Measurements from ENCODE around the gene NKAIN2.
"Not testable (repeated sequence)": the region's sequence is repeated elsewhere in the genome, so short reads cannot be mapped to it uniquely, and the experiment has no call there.

NKAIN2 gene

DNA sequence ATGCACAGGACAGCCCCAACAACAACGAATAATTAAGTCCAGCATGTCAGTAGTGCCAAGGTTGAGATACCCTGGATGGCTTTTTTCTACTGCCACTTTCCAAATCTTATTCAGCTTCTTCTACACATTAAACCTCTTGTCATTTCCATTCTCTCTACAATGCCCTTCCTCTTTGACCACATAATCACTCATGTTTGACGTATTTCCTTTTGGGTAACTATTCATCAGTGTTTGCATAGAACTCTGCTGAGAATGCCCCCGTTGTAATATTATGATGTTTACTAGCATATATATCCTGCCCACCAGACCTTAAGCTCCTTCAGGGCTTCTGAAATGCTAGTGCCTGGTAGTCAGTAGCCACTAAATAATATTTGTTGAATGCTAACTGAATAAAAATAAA is 643.3 kb downstream of the NKAIN2 start:
- Histone ChIP-seq H3K4me1 (ENCODE audit: control insufficient read depth, insufficient read depth, low read length) (no peaks in the 10 kb centered on the region), H3K36me3 (ENCODE audit: control insufficient read depth, insufficient read depth, low read length) (no peaks in the 10 kb centered on the region), H3K9me3 (ENCODE audit: control insufficient read depth, low read length) (no peaks in the 10 kb centered on the region), H3K27me3 (ENCODE audit: control insufficient read depth, insufficient read depth, low read length, poor library complexity, severe bottlenecking) (no peaks in the 10 kb centered on the region), H3K27ac (ENCODE audit: insufficient read depth, low read depth, low read length, poor library complexity, severe bottlenecking) (no peak overlapping the region), H3K4me3 (ENCODE audit: insufficient read depth, low read depth, low read length) (no peak overlapping the region)
- 71 to 79% methylated on average over 2 of the region's 3 CpGs for WGBS, 2 experiments

DNA sequence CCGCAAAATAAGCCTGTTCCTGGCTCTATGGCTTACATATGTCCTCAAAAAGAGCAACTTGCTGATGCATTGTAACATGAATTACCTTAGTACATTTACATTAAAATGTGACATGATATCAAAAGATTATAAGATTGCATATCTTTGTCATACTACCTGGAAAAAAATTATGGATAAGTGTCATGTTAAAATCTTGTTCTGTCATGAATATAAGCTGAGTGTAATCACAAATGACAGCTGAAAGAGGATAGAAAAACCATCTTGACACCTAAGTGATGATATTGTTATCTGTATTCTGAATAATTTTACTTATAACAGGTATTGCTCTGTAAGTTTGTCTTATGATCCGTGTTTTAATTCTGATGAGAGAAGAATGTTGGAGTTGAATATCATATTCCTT is 655.6 kb downstream of the NKAIN2 start:
- Histone ChIP-seq H3K4me3 (ENCODE audit: insufficient read depth, low read depth, low read length) (no peak overlapping the region), H3K4me1 (ENCODE audit: control insufficient read depth, insufficient read depth, low read length) (no peaks in the 10 kb centered on the region), H3K27ac (ENCODE audit: insufficient read depth, low read depth, low read length, poor library complexity, severe bottlenecking) (no peak overlapping the region), H3K27me3 (ENCODE audit: control insufficient read depth, insufficient read depth, low read length, poor library complexity, severe bottlenecking) (no peaks in the 10 kb centered on the region), H3K36me3 (ENCODE audit: control insufficient read depth, insufficient read depth, low read length) (no peaks in the 10 kb centered on the region), H3K9me3 (ENCODE audit: control insufficient read depth, low read length) (no peaks in the 10 kb centered on the region)
- 82 to 89% methylated on average over 1 of the region's 2 CpGs for WGBS, 2 experiments

DNA sequence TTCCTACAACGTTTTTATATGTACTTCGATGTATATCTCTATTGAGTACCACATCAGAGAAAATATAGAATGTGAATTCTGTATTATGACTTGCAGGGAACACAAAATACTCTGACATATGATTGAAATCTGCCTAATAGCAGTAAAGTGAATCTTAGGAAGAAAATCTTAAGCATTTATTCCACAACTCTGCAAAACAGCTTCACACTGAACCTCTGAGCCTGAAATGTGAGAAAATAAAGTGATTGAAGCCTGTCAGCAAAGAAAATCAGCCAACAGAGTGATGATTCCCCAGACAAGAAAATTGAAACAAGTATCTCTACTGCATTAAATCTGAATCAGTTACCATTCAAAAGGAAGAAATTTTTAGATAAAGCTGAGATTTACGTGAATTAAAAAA is 659.1 kb downstream of the NKAIN2 start:
- no peaks in the 10 kb centered on the region for H3K36me3 ChIP-seq (ENCODE audit: control insufficient read depth, insufficient read depth, low read length)
- no CpG with 5 or more reads among the region's 3 CpGs for WGBS, 2 experiments
- no peak overlapping the region for H3K27ac ChIP-seq (ENCODE audit: insufficient read depth, low read depth, low read length, poor library complexity, severe bottlenecking)
- H3K4me3 ChIP-seq (ENCODE audit: insufficient read depth, low read depth, low read length) = no peak overlapping the region
- H3K4me1 ChIP-seq (ENCODE audit: control insufficient read depth, insufficient read depth, low read length) = no peaks in the 10 kb centered on the region
- no peaks in the 10 kb centered on the region for H3K9me3 ChIP-seq (ENCODE audit: control insufficient read depth, low read length)
- H3K27me3 ChIP-seq (ENCODE audit: control insufficient read depth, insufficient read depth, low read length, poor library complexity, severe bottlenecking) = no peaks in the 10 kb centered on the region

DNA sequence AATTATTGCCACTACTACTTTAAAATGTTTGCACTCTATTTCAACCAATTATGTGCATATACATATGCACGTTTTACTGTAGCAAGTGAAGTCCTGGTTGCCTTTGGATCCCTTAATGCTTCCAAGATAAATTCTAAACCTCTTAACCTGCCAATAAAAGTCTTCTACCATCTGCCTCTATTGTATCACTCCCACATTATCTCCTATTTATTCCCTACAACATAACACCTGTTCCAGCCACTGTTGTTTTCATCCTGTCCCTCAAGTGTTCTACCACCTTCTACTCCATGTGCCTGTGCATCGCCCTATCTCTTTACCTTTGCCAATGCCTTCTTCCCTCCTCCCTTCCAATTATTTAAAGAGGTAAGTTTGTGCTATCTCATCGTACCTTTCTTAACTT is 659.6 kb downstream of the NKAIN2 start:
- Histone ChIP-seq H3K27me3 (ENCODE audit: control insufficient read depth, insufficient read depth, low read length, poor library complexity, severe bottlenecking) (no peaks in the 10 kb centered on the region), H3K4me1 (ENCODE audit: control insufficient read depth, insufficient read depth, low read length) (no peaks in the 10 kb centered on the region), H3K36me3 (ENCODE audit: control insufficient read depth, insufficient read depth, low read length) (no peaks in the 10 kb centered on the region), H3K4me3 (ENCODE audit: insufficient read depth, low read depth, low read length) (no peak overlapping the region), H3K27ac (ENCODE audit: insufficient read depth, low read depth, low read length, poor library complexity, severe bottlenecking) (no peak overlapping the region), H3K9me3 (ENCODE audit: control insufficient read depth, low read length) (no peaks in the 10 kb centered on the region)
- 94 to 96% methylated on average over 3 of the region's 3 CpGs for WGBS, 2 experiments

DNA sequence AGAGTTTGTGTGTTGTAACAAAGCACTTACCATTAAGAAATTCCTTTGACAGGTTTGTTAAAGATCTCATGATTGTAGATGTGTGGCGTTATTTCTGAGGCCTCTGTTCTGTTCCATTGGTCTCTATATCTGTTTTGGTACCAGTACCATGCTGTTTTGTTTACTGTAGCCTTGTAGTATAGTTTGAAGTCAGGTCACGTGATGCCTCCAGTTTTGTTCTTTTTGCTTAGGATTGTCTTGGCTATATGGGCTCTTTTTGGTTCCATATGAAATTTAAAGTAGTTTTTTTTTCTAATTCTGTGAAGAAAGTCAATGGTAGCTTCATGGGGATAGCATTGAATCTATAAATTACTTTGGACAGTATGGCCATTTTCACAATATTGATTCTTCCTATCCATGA is 660.9 kb downstream of the NKAIN2 start:
- not testable (repeated sequence) for H3K4me3 ChIP-seq (ENCODE audit: insufficient read depth, low read depth, low read length); H3K9me3 ChIP-seq (ENCODE audit: control insufficient read depth, low read length); H3K36me3 ChIP-seq (ENCODE audit: control insufficient read depth, insufficient read depth, low read length); H3K4me1 ChIP-seq (ENCODE audit: control insufficient read depth, insufficient read depth, low read length); H3K27me3 ChIP-seq (ENCODE audit: control insufficient read depth, insufficient read depth, low read length, poor library complexity, severe bottlenecking); H3K27ac ChIP-seq (ENCODE audit: insufficient read depth, low read depth, low read length, poor library complexity, severe bottlenecking)
- 94 to 100% methylated on average over 2 of the region's 2 CpGs for WGBS, 2 experiments

DNA sequence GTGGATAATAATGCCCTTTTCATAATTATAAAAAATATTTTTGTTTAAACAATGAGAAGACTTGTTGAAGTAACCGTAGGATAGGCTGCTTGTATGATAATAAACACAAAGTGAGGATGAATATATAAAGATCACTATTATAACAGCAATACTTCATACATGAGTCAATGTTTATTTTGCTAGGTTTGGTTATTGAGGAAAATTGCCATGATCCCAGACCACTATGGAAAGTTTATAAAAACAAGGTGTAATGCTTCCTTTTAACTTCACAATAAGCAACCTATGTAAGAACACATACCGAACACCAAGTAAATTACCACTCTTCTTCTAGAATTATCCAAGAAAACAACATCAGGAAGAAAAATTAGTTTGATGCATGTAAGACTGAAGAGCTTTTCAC is 663.3 kb downstream of the NKAIN2 start:
- Histone ChIP-seq H3K27me3 (ENCODE audit: control insufficient read depth, insufficient read depth, low read length, poor library complexity, severe bottlenecking) (no peaks in the 10 kb centered on the region), H3K4me3 (ENCODE audit: insufficient read depth, low read depth, low read length) (no peak overlapping the region), H3K4me1 (ENCODE audit: control insufficient read depth, insufficient read depth, low read length) (no peaks in the 10 kb centered on the region), H3K9me3 (ENCODE audit: control insufficient read depth, low read length) (no peaks in the 10 kb centered on the region), H3K27ac (ENCODE audit: insufficient read depth, low read depth, low read length, poor library complexity, severe bottlenecking) (no peak overlapping the region), H3K36me3 (ENCODE audit: control insufficient read depth, insufficient read depth, low read length) (no peaks in the 10 kb centered on the region)
- WGBS, 2 experiments = 100% methylated on average over 1 of the region's 2 CpGs; no CpG with 5 or more reads in 1 of the 2 experiments

DNA sequence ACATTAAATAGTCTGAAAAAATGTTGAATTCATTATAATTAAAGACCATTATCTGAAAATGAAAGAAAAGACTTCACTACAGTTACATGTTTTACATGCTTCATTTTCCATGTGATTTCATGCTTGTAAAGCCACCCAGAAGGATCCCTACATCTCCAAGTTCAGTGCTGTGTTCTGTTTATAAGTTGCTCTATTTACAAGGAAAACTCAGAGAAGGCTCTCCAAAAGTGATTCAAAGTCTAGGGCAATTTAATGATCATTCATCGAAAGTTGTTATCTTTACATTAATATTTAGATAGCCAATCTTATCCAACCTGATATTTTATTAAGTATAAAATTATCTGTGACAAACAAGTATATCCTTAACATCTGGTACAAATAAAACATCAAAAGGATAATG is 663.7 kb downstream of the NKAIN2 start:
- Histone ChIP-seq H3K27ac (ENCODE audit: insufficient read depth, low read depth, low read length, poor library complexity, severe bottlenecking) (no peak overlapping the region), H3K9me3 (ENCODE audit: control insufficient read depth, low read length) (no peaks in the 10 kb centered on the region), H3K27me3 (ENCODE audit: control insufficient read depth, insufficient read depth, low read length, poor library complexity, severe bottlenecking) (no peaks in the 10 kb centered on the region), H3K4me1 (ENCODE audit: control insufficient read depth, insufficient read depth, low read length) (no peaks in the 10 kb centered on the region), H3K4me3 (ENCODE audit: insufficient read depth, low read depth, low read length) (no peak overlapping the region), H3K36me3 (ENCODE audit: control insufficient read depth, insufficient read depth, low read length) (no peaks in the 10 kb centered on the region)
- no CpG with 5 or more reads among the region's 1 CpG for WGBS, 2 experiments

DNA sequence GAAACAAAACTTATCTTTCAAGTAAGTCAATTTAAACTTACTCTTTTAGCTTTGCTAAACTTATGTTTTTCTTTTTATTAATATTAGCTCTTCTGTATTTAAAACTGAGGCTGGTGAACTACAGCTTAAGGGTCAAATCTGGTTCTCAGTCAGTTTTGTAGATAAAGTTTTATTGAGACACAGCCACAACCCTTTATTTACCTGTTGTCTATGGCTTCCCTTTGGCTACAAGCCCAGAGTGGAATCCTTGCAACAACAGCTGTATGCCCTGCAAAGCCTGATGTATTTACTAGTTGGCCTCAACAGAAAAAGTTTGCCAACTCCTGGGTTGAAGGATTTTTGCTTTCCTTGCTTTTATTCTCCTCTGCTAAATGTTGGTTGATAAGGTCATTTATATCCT is 667.1 kb downstream of the NKAIN2 start:
- no peaks in the 10 kb centered on the region for H3K36me3 ChIP-seq (ENCODE audit: control insufficient read depth, insufficient read depth, low read length)
- H3K27me3 ChIP-seq (ENCODE audit: control insufficient read depth, insufficient read depth, low read length, poor library complexity, severe bottlenecking) = no peaks in the 10 kb centered on the region
- H3K4me3 ChIP-seq (ENCODE audit: insufficient read depth, low read depth, low read length) = no peak overlapping the region
- no peaks in the 10 kb centered on the region for H3K4me1 ChIP-seq (ENCODE audit: control insufficient read depth, insufficient read depth, low read length)
- H3K27ac ChIP-seq (ENCODE audit: insufficient read depth, low read depth, low read length, poor library complexity, severe bottlenecking) = no peak overlapping the region
- no peaks in the 10 kb centered on the region for H3K9me3 ChIP-seq (ENCODE audit: control insufficient read depth, low read length)

DNA sequence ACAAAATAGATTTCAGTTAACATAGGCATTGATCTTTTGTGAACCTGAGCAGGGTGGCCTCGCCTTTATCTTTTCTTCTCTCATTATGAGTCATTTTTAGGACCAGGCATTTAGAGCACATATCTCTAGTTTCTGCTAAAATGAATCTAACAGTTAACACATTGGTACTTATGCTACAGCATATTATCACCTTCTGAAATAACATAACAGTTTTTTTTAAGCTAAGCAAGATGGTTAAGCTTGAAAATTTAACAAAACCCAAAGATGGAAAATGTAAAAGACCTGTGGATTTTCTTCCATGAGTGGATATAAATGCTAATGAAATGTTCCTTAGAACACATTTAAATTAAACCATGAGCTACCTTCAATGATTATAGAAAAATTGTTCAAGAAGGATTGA is 671.5 kb downstream of the NKAIN2 start:
- Histone ChIP-seq H3K4me1 (ENCODE audit: control insufficient read depth, insufficient read depth, low read length) (no peaks in the 10 kb centered on the region), H3K36me3 (ENCODE audit: control insufficient read depth, insufficient read depth, low read length) (no peaks in the 10 kb centered on the region), H3K9me3 (ENCODE audit: control insufficient read depth, low read length) (no peaks in the 10 kb centered on the region), H3K27me3 (ENCODE audit: control insufficient read depth, insufficient read depth, low read length, poor library complexity, severe bottlenecking) (no peaks in the 10 kb centered on the region), H3K27ac (ENCODE audit: insufficient read depth, low read depth, low read length, poor library complexity, severe bottlenecking) (no peak overlapping the region), H3K4me3 (ENCODE audit: insufficient read depth, low read depth, low read length) (no peak overlapping the region)
- WGBS, 2 experiments = 85 to 97% methylated on average over 1 of the region's 1 CpG

DNA sequence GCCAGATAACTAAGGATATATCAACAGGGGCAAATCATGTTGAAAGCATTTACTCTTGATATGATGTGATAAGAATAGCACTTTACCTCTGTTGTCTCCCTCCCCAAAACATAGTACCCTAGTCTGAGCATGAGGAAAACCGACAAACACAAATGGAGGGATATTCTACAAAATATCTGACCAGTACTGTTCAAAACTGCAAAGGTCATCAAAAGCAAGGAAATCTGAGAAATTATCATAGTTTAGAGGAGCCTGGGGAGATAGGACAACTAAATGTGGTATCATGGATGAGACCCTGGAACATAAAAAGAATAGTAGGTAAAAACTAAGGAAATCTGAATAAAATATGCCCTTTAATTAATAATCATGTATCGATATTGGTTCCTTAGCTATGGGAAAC is 675.2 kb downstream of the NKAIN2 start:
- H3K36me3 ChIP-seq (ENCODE audit: control insufficient read depth, insufficient read depth, low read length) = no peaks in the 10 kb centered on the region
- 88 to 89% methylated on average over 1 to 2 of the region's 2 CpGs for WGBS, 2 experiments

DNA sequence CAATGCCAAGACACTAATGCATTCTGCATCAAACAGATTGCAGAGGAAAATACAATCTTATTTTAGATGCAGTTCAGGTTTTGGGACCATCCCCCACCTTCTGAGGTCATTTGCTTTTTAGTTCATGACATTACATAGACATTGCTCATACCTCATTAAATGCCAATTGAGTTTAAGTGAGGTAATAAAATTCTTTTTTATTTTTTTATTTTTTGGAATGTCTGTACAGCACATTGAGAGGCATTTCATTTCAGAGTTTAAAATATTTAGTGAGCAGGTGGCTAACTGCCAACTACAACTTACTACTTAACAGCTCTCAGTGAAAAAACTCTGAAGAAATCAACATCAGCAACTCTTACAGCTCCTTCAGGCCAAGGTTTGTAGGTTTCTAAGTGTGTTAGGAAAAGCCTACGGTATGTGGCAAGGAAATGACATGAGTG is 676.3 kb downstream of the NKAIN2 start:
- Histone ChIP-seq H3K4me3 (ENCODE audit: insufficient read depth, low read depth, low read length) (no peak overlapping the region), H3K27me3 (ENCODE audit: control insufficient read depth, insufficient read depth, low read length, poor library complexity, severe bottlenecking) (no peaks in the 10 kb centered on the region), H3K4me1 (ENCODE audit: control insufficient read depth, insufficient read depth, low read length) (no peaks in the 10 kb centered on the region), H3K27ac (ENCODE audit: insufficient read depth, low read depth, low read length, poor library complexity, severe bottlenecking) (no peak overlapping the region), H3K36me3 (ENCODE audit: control insufficient read depth, insufficient read depth, low read length) (no peaks in the 10 kb centered on the region), H3K9me3 (ENCODE audit: control insufficient read depth, low read length) (no peaks in the 10 kb centered on the region)
- WGBS, 2 experiments = 89 to 93% methylated on average over 1 of the region's 1 CpG

More for the DNA sequence above, 675.2 kb downstream of the NKAIN2 start:
- H3K4me3 ChIP-seq (ENCODE audit: insufficient read depth, low read depth, low read length) = no peak overlapping the region
- no peaks in the 10 kb centered on the region for H3K27me3 ChIP-seq (ENCODE audit: control insufficient read depth, insufficient read depth, low read length, poor library complexity, severe bottlenecking)
- H3K4me1 ChIP-seq (ENCODE audit: control insufficient read depth, insufficient read depth, low read length) = no peaks in the 10 kb centered on the region
- H3K9me3 ChIP-seq (ENCODE audit: control insufficient read depth, low read length) = no peaks in the 10 kb centered on the region
- H3K27ac ChIP-seq (ENCODE audit: insufficient read depth, low read depth, low read length, poor library complexity, severe bottlenecking) = no peak overlapping the region

Measured in ectodermal cell (in vitro differentiated cells).